SK-N-SH (cell line): Measurements from ENCODE around the gene IER3IP1.
A peak's percentile ranks its signal among the peaks of the same experiment; 100 is the strongest.

ENCODE experiments used
- CTCF ChIP-seq: fragments of 200-600 bp; sonication (generic); IDR thresholded peaks from 2 replicates; pipeline ENCODE4 v1.6.1; 2017; ENCODE audit warnings: antibody characterized with exemption, mild to moderate bottlenecking, moderate library complexity
- EP300 ChIP-seq, 2 experiments: IDR thresholded peaks; 2 replicates each; pipeline versions ENCODE4 v1.4.0 to v1.6.1; 2012; ENCODE audit warnings: borderline replicate concordance in 1 of 2, low read depth in 1 of 2, low read length in 1 of 2
- MAX ChIP-seq: IDR thresholded peaks from 2 replicates; pipeline ENCODE4 v1.4.0; 2012; ENCODE audit warnings: low read depth
- MEF2A ChIP-seq: IDR thresholded peaks from 2 replicates; pipeline ENCODE4 v1.4.0; 2012; ENCODE audit warnings: low read depth, borderline replicate concordance
- NRF1 ChIP-seq: IDR thresholded peaks from 2 replicates; pipeline ENCODE4 v1.6.1; 2012; ENCODE audit warnings: low read depth, mild to moderate bottlenecking, low read length
- PBX3 ChIP-seq: IDR thresholded peaks from 2 replicates; pipeline ENCODE4; 2012
- POLR2AphosphoS5 ChIP-seq: IDR thresholded peaks from 2 replicates; pipeline ENCODE4 v1.6.1; 2012; ENCODE audit warnings: low read depth, low read length
- RAD21 ChIP-seq: IDR thresholded peaks from 2 replicates; pipeline ENCODE4 v1.6.1; 2012; ENCODE audit warnings: mild to moderate bottlenecking, low read length
- RCOR1 ChIP-seq: fragments of 150-350 bp; IDR thresholded peaks from 2 replicates; pipeline ENCODE4 v1.6.1; 2017; ENCODE audit warnings: antibody characterized with exemption, low read length
- SMC3 ChIP-seq: IDR thresholded peaks from 2 replicates; pipeline ENCODE4 v1.6.1; 2012; ENCODE audit warnings: low read depth, low read length, improper control_type of control experiment
- TAF1 ChIP-seq: IDR thresholded peaks from 2 replicates; pipeline ENCODE4 v1.6.1; 2012; ENCODE audit warnings: low read depth, mild to moderate bottlenecking, low read length, moderate library complexity, borderline replicate concordance
- USF2 ChIP-seq: fragments of 150-350 bp; IDR thresholded peaks from 2 replicates; pipeline ENCODE4 v1.6.1; 2017; ENCODE audit warnings: antibody characterized with exemption, low read length, low read depth, borderline replicate concordance
- YY1 ChIP-seq: IDR thresholded peaks from 2 replicates; pipeline ENCODE4 v1.4.0; 2012; ENCODE audit warnings: low read depth, mild to moderate bottlenecking

GRCh38 chr18:47150029-47150823 is 25.9 kb downstream of the IER3IP1 start, which contains the start of gene HDHD2:
- no peak for TF ChIP-seq EP300 (IDR thresholded peaks at IDR 0.05; ENCODE audit: borderline replicate concordance in 1 of 2, low read depth in 1 of 2, low read length in 1 of 2)
- TF ChIP-seq SMC3 = no peak
- TF ChIP-seq TAF1 = peak; percentile 85
- TF ChIP-seq CTCF = no peak
- no peak for TF ChIP-seq USF2
- TF ChIP-seq YY1 = peak; percentile 54; the same call in 1 of the 2 replicates
- no peak for TF ChIP-seq RAD21
- TF ChIP-seq RCOR1 = no peak
- peak; percentile 95 for TF ChIP-seq POLR2AphosphoS5
- TF ChIP-seq NRF1 = peak; percentile 93
- TF ChIP-seq MAX = peak; percentile 56
- TF ChIP-seq MEF2A = no peak
- peak; percentile 66 for TF ChIP-seq PBX3
